Measurements from ENCODE around the gene YBX2.

YBX2 gene

GRCh38 chr17:7322520-7323194 is 28.2 kb upstream of the YBX2 start:
- no peak for DNase-seq

- no peak for DNase-seq
These were observed 27.0 kb upstream of the YBX2 start for GRCh38 chr17:7321466-7321865.

DNA sequence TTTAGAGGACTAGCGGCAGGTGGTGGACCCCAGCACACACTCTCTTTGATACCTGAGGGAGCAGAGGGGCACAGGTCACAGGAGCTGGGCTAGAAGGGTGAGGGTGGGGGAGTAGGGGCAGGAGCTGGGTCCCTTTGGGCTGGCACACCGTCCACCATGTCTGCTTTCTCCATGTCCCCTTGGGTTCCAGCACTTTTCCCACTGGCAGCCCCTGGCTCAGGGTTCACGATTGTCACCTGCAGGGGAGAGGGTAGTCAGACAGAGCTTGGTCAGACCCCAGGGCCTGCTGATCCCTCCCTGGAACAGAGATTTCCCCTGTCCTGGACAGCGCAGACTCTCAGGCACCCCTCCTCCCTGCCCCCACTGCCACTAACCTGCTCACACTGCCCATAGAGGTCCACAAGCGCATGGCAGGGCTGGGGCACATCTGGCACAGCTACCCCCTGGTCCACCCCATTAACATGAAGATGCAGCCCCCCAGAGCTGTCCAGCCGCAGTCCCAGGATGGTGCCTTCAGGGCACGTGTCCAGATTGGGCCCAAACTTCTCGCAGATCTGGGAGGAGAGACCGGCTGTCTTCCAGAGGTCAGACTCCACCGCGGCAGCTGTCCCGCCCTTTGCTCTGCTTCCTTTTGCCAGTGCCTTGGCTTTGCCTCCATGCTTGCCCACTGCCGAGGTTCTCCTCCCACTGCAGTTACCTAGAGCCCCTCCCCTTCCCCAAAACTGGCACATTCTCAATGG is 23.9 kb upstream of the YBX2 start:
- DNase-seq: no peak

DNA sequence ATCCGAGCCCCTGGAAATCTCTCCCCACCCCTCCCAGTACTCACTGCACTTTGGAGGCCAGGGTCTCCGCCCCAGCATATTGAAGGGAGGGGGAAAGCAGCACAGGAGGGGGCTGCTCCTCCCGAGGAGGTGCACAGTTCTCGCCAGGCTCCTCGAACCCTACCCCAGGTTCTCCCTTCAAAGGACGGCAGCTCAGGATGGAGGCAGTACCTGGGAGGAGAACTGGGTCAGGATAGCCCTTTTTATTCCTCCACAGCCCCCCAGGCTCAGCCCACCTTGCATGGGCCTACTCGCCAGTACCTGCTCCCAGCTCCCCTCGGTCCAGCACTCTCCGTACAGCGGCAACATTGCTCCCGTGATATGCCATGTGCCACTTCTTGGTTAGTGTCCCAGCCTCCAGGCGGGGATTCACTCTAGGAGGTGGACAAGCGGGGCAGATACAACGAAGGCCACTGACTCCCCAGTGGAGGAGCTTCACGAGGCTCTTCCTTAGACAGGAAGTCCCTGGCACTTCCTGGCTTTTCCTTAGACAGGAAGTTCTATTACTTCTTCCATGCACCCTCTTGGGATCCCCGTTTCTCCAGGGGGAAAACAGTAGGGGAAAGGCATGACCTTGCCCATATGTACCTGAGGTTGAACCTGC is 22.8 kb upstream of the YBX2 start:
- DNase-seq: no peak

GRCh38 chr17:7315570-7316235 is 21.3 kb upstream of the YBX2 start:
- DNase-seq: no peak

- peak; percentile 92 to 94 for DNase-seq
These were observed 20.5 kb upstream of the YBX2 start, which contains the start of gene GPS2 for GRCh38 chr17:7314719-7315569. Gene GPS2 (minus strand): TSS chr17:7315360. CDS start chr17:7315052, 308 bp downstream.

DNA sequence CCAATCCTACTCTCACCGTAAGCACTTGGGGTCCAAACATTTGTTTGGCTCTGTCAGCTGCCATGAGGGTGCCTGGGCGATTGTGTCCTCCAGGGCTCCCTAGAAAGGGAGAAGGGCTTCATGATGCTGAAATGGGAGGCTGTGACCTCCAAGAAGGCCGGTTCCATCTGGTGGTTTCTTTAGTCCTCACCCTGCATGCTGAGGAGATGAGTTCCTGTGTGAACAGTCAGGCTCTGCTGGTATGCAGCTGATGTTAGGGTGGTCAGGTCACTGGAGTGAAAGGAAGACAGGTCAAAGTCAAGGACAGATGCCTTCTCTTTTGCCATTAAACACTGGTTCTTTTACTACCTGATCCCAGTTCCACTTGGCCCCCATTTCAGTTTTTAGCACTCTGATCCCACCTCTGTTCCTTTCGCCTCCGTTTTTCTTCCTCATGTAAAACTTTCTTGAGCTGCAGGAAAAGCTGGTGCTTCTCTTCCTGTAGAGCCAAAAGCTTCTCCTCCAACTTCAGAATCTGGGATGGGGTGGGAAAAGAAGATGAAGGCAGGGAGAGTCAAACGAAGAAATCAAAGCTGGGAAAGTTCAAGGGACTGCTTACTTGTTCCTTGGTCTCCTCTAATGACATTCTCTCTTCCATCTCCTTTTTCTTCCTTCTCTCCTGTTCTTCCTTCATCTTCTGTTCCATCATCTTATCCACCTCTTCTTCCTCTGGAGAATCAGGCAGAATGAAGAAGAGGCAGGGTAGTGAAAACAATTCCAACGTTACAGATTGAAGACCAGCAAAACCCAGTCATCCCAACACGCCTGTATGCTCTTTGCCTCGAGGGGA is 19.7 kb upstream of the YBX2 start:
- no peak for DNase-seq

DNA sequence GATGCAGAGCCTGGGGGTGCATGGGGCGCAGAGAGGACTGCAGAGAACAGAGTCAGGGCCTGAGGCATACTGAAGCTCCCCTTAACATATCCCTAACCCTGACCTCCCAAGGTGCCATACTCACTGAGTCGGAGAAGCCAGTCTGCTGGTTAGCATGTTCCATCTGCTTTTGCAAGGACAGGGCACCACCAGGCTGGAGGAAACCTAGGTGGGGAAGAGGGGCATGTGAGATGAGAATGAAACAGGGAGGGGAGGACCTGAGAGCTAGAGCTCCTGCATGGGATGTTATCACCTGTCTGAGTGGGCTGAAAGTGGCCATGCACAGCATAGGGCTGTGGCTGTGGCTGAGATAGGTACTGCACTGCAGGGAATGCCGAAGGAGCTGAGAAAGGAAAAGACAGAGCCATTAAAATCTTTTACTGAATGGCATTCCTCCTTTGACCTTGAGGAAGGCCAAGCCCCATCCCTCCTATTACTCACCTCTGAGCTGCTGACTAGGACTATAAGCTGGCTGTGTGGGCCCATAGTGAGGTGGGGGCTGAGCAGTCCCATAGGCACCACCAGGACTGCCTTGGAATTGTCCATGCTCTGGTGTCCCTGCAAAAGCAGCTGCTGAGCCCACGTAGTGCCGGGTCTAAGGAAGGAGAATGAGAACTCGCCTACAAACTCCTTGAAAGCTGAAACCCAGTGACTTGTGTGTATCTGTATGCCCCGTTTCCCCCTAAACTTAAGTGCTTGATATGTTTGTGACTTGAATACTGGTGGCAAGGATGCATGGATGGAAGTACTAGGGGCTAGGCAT is 18.9 kb upstream of the YBX2 start:
- peak in 1 of 2 donors; percentile 15 for DNase-seq

GRCh38 chr17:7312432-7313087 is 18.1 kb upstream of the YBX2 start:
- no peak for DNase-seq

DNA sequence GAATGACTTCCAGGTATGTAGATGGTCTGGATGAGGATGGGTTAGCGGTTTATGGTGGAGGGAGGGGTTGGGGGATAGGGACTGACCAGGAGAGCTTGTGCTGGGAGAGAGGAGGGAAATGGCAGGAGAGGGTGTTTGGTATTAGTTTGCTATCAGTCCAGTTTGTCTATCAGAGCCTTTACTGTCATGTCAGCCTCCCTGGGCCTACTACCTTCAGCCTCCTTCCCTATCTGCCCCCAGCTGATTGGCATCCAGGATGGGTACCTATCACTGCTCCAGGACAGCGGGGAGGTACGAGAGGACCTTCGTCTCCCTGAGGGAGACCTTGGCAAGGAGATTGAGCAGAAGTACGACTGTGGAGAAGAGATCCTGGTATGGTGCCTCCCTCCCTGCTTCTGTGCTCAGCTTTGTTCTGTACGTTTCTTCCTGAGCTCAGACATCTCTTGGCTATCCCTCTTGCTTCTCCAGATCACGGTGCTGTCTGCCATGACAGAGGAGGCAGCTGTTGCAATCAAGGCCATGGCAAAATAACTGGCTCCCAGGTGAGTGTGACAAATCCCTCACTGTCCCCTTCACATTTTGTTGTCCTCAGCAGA is 16.8 kb upstream of the YBX2 start:
- no peak for DNase-seq

DNA sequence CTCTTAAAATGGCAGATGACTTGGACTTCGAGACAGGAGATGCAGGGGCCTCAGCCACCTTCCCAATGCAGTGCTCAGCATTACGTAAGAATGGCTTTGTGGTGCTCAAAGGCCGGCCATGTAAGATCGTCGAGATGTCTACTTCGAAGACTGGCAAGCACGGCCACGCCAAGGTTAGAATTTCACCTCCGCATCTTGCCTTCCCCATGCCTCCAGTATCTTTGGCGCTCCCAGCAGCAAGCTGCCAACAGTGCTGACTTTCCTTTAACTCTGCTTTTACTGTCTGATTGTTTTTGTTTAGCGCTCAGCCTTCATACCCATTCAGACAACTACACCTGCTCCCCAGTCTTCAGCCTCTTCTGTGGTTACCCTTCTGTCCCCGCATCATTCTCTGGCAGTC is 15.2 kb upstream of the YBX2 start:
- no peak for DNase-seq

GRCh38 chr17:7308625-7309433 is 14.4 kb upstream of the YBX2 start:
- DNase-seq: peak; percentile 94

DNA sequence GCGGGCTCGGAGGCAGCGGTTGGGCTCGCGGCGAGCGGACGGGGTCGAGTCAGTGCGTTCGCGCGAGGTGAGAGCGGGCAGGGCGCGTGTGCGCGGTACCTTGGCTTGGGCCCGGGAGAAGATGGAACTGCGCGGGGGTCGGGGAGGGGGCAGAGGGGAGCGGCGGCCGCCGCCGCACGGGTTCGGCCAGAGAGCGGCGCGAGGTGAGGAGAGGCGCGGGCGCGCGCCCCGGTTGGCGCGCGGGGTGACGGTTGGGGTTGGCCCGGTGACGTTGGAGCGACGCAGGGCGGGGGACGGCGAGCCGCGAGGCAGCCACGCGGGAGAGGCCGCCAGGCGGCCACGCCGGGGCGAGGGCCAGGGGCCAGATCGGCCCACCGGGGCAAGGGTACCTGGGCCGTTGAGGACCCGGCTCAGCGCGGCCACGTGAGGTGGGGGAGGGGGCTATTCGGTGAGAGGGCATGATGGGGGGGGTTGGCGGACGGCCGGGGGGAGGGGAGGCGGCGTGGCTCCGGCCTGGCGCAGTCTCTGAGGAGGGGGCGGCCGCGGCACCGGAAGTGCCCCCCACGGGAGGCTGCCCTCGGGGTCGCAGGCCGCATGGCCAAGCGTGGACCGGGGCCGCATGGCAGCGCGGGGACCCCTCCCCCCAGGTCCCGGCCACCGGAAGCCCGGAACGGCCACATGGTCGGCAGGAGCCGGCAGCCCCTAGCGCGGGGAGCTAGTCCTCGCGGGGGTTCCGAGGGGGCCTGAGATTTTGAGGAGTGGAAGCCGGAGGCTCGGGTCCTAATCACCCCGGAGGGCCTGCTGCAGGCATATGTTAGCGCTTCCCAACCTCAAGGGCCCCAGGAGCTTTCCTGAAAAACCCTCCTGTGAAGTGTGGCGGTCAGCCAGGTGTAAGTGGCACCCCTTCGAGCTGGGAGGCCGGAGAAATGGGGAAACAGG is 13.5 kb upstream of the YBX2 start:
- peak; percentile 61 to 64 for DNase-seq

DNA sequence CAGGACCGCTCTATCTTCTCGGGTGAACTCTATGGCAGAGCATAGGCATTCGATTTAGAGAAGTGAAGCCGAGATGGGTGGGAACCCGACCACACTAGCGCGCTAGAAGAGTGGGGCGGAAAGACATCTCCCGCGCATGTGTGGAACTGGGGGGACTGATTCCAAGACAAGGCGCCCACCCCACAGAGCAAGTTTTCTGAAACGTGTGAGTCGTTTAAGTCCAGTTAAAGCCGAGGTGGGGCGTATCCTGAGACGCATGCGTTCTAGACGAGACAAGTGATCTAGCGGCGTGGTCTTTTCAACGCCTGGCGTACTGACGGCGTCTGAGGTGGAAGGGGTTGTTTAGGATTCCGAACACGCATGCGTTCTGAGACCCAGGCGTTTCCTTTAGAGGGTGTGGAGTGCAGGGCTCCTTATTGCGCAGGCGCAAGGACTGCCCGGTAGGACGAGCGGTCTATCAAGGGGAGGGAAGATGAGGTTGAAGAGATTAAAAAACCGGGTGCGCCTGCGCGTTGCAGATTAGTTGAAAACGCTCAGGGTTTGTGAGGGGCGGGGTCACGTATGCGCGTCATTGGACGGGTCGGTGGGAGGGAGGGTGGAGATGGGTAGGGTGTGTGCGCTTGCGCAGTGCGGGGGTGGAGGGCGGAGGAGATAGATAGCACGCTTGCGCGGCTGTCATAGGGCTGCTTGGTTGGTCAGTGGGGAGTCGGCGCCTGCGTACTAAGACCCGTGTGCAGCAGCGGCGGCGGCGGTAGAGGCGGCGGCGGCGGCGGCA is 12.7 kb upstream of the YBX2 start, which contains the start of gene EIF5A:
Gene EIF5A (plus strand): TSS at position 718 of the 775 bp plus-strand sequence. CDS start 2,008 bp downstream, outside the sequence.
- DNase-seq: peak; percentile 100

DNA sequence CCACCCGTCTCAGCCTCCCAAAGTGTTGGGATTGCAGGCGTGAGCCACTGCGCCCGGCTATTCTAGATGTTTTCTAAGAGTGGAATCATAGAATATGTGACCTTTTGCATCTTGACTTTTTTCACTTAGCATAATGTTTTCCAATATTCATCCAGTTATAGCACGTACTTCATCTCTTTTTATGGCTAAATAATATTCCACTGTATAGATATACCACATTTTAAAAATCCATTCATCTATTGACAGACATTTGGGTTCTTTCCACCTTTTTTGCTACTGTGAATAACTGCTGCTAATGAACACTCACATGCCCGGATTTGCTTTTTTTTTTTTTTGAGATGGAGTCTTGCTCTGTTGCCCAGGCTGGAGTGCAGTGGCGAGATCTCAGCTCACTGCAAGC is 9.7 kb upstream of the YBX2 start:
- no peak for DNase-seq

- DNase-seq: peak; percentile 73 to 77
These were observed 1.9 kb upstream of the YBX2 start for GRCh38 chr17:7296189-7296861.
